Right cardiac atrium (tissue), 5 donors: ENCODE data around the gene BNIP5. TPM values are rescaled to one million over a fixed set of nuclear protein-coding genes. Genes with fewer than 3 reads are reported as not detected.

Source experiments
- ATAC-seq, 2 donors: fragments of 200-7000 bp; cut with Tn5 transposase; one replicate each; pipeline versions ENCODE4 v1.8.0 to v1.9.1; 2020; ENCODE audit warnings: moderate library complexity in 2 of 2, mild to moderate bottlenecking in 1 of 2
- DNase-seq, 3 donors: peaks; one replicate each; pipeline ENCODE4 v3.0.0-alpha.2; 2020
- H3K27ac ChIP-seq: one replicate; pipeline ENCODE4 v1.5.1; 2013; ENCODE audit warnings: mild to moderate bottlenecking, low read length, control low read depth, moderate library complexity
- H3K27me3 ChIP-seq: one replicate; pipeline ENCODE4 v1.6.1; 2013; ENCODE audit not compliant: control insufficient read depth, insufficient read depth
- H3K4me1 ChIP-seq: one replicate; pipeline ENCODE4 v1.6.1; 2013; ENCODE audit warnings: low read length; ENCODE audit not compliant: control insufficient read depth, insufficient read depth
- H3K4me3 ChIP-seq: one replicate; pipeline ENCODE4 v1.5.1; 2013; ENCODE audit warnings: low read length, control low read depth
- H3K9me3 ChIP-seq: one replicate; pipeline ENCODE4 v1.6.1; 2013; ENCODE audit warnings: low read length; ENCODE audit not compliant: control insufficient read depth
- WGBS: extraction: QIAGEN DNeasy Blood & Tissue Kit; methylation state at CpG from one replicate; pipeline ENCODE4 v1.1.7; 2013; 5-methylcytosine and 5-hydroxymethylcytosine counted together
- intact Hi-C, 4 donors: fragments of 100-400 bp; cut with DNase I; formaldehyde crosslinking; loops; one replicate each; pipeline versions ENCODE4 v1.11.0 to v1.14.0; 2022 to 2023
- long read RNA-seq, 4 donors: library from polyadenylated mRNA; unstranded; transcript quantifications; one replicate each; pipeline ENCODE4 v2.0.0, GENCODE V29; 2020 to 2021
- polyA plus RNA-seq: library from polyadenylated mRNA; stranded (reverse); fragments of 200-250 nt; gene quantifications from one replicate; pipeline ENCODE4 v1.2.3, GENCODE V29; 2013
- total RNA-seq, 4 donors: library from RNA; stranded (reverse); fragmentation: NEBNext Ultra II Directional; extraction: Animal tissue kit (Norgen Biotek cat#: 25700); gene quantifications; one replicate each; pipeline ENCODE4 v1.2.1, GENCODE V29; 2021
- donor health status: healthy with polysubstance abuse.
- donor health status: DM: no; HTN: yes; CAD: no.
- donor health status: DM: no; HTN: no; CAD: no.
- donor health status: DM: no; HTN: yes; CAD: no; lungs with severe emphysema.
- donor health status: DM: yes; HTN: yes; CAD: no.

The BNIP5 gene, protein sequence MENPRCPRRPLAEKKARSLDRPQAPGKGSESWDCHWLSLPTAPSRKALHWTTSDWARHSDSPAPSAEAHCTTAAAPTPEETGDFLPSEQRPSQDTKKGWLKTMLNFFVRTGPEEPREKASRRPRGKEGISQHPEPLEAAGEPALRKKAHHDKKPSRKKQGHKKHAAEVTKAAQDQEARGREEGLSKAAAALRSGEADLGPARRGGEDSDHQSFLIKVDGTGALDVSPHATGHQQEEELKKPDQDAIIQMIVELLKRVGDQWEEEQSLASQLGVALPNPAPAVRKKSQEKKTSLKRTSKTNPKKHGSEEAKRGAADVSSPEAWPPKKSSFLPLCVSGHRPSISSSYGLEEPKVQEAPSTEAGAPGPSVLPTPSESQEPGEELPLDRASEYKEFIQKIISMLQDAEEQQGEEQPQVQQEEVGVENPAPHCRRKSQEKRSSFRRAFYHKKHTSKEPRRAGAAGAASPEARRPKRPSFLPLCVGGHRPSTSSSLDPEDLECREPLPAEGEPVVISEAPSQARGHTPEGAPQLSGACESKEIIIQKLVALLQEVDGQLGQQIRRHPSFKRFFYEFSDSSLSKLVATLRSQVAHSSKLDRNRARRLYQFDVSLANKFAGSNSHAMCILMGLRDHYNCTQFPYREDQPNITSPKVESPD
- total RNA-seq (under 1 TPM in 1 of 4 donors, not detected in 3; 0.06 TPM), polyA plus RNA-seq (0.02 TPM)
- long read RNA-seq, donor 1: 0 reads
- long read RNA-seq, donor 2: 0 reads
- long read RNA-seq, donor 3: 0 reads
- long read RNA-seq, donor 4: 0 reads

DNA sequence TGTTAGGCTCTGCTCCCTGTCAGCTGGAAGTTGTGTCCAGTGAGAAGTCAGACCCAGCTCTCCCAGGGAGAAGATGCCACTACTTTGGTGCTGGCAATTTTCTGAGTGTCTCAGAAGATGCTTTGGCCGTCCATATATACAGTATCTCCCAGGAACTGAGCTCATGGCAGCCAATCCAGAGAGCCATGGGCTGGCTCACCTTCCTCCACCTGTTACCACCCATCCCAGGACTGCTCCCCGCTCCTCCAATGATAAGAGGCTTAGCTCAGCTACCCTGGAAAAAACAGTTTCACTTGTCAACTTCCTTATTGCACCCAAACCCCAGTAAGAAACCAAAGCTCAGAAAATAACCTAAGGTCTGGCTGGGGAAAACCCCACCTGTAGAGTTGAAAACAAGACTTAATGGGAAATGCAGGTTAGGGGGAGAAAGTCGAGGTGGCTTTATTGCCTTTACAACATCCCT, at the start of gene BNIP5:
TSS of gene BNIP5 (minus strand) at position 110 of the 463 bp plus-strand sequence. CDS start 6,198 bp downstream, outside the sequence.
- intact Hi-C loops: no loop called here
- Histone ChIP-seq H3K27me3 (no peaks in the 10 kb centered on the region), H3K9me3 (no peaks in the 10 kb centered on the region), H3K4me3 (no peak within 1 kb of the TSS), H3K4me1 (no peaks in the 10 kb centered on the region), H3K27ac (no peak within 1 kb of the TSS)
- DNase-seq (no peak), ATAC-seq (no peak)
- WGBS: 70% methylated on average over 3 of the region's 3 CpGs

DNA sequence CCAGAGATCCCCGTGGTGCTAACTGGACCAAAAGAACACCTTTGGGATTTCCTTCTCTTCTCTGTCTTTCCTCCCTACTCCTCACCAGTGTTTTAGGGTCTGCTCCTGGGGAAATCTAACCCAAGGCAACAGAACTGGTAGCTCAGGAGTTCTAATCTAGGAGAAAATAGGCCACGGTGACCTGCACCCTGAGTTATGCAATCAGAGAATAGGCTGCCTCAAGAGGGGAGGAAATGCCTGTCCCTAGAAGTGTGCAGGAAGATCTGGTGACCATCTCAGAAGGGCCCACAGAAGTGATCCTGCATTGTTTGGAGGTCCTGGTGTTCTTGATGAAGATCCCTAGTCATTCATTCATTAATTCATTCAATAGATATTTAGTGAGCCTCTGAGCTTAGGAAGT, 47.4 kb upstream of the BNIP5 start:
- Histone ChIP-seq H3K4me1 (no peaks in the 10 kb centered on the region), H3K27ac (no peak overlapping the region), H3K9me3 (no peaks in the 10 kb centered on the region), H3K27me3 (no peaks in the 10 kb centered on the region), H3K4me3 (no peak overlapping the region)
- intact Hi-C loops: no loop called here
- DNase-seq: no peak
- 86% methylated on average over 2 of the region's 2 CpGs for WGBS
- no peak for ATAC-seq

DNA sequence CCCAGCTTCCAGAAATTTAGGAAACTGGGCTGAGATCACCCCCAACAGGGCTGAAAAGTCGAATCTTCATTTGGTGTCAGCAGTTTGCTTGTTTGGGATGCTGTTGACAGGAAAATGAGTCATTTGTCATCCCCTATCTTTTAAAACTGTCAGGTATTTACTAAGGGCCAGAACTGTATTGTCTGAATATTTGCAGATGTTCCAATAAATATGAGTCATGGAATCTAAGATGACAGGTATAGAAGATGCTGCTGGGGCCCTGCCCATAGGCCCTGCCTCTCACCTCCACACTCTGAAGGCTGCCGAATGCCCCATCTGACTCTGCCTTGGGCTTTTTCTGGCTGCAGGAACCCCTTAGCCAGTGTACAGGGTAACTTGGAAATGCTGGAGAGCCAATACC, 46.9 kb upstream of the BNIP5 start:
- intact Hi-C loops: no loop called here
- ATAC-seq: no peak
- H3K9me3 ChIP-seq: no peaks in the 10 kb centered on the region
- WGBS: 73% methylated on average over 2 of the region's 2 CpGs
- H3K27ac ChIP-seq: no peak overlapping the region
- H3K27me3 ChIP-seq: no peaks in the 10 kb centered on the region
- no peak overlapping the region for H3K4me3 ChIP-seq
- no peak for DNase-seq
- H3K4me1 ChIP-seq: no peaks in the 10 kb centered on the region

DNA sequence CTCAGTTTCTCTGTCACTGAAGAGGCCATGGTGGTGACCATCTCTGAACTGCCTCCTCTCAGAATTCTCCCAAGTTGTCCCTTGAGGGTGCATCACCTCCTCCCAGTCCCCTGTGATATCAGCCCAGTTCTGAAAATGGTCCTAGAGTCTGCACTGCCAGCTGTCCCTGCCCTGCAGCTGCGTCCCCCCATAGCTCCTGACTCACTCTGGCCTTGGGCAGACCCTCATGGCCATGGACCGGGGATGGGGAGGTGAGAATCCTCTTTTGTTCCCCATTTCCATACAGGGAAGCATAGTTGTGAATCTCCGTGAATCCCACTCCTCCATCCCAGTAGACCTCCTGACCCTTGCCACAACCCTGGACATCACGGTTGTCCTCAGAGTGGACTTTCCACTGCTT, 46.3 kb upstream of the BNIP5 start:
- intact Hi-C loops: no loop called here

DNA sequence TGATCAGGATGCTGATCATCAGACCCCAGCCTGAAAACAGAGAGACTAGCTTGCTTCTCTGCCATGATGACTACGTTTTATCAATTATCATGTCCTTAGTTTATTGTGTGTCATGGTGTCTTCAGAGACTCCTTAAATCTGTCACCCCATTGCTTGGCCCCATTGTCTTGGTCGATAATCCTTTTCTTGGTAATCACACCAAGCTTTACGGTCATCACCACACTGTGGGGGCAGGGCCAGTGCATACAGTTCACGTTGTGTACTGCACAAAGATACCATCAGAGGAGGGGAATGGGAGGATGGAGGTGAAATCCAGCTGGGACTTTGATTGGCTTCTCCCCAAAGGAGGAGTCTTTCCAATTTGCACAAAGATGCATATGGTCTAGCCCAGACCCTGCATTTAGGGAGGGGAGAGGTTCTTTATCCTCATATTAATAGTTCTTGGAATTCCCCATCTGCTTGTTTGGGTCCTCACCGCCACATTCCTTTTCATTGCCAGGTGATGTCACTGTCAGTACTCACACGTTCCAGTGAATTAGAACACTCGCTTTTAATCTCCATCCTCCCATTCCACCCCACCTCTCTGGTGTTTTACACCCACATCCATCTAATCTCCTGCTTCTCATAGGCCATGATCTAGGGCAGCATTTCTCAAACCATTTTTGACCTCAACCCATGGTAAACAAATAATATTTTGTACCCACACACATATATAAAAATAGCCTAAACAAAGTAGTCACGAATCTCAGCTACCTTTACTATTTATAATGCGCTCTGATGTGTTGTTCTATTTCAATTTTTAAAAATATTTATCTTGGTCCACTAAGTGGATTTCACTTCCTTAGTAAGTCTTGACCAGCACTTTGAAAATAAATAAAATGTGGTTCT, 45.1 kb upstream of the BNIP5 start:
- ATAC-seq (no peak), DNase-seq (no peak)
- intact Hi-C loops: no loop called here
- no peak overlapping the region for H3K27ac ChIP-seq
- no peaks in the 10 kb centered on the region for H3K9me3 ChIP-seq
- H3K27me3 ChIP-seq: no peaks in the 10 kb centered on the region
- H3K4me3 ChIP-seq: no peak overlapping the region
- H3K4me1 ChIP-seq: no peaks in the 10 kb centered on the region
- 74% methylated on average over 9 of the region's 9 CpGs for WGBS

More for the DNA sequence above, 46.3 kb upstream of the BNIP5 start:
- no peak for ATAC-seq
- Histone ChIP-seq H3K9me3 (no peaks in the 10 kb centered on the region), H3K27ac (no peak overlapping the region), H3K27me3 (no peaks in the 10 kb centered on the region), H3K4me3 (no peak overlapping the region), H3K4me1 (no peaks in the 10 kb centered on the region)
- WGBS: 70% methylated on average over 4 of the region's 4 CpGs
- no peak for DNase-seq

DNA sequence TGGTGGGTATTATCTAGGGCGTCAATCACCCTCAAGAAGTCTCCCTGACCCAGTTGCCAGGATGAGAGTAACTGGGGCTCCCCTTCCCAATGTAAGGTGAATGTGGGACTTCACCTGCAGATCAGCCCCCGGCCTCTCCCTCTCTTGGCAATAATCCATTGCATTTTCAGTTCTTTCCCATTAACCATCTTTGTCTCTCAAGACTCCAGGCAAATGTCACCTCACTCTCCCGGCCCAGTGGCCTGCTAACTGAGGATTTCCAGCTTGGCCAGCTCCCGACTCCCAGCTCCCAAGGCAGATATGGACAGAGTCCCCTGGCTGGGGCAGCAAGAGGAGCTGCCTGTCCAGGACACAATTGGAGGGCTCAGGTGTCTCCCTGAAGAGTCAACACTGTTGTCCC, 43.5 kb upstream of the BNIP5 start:
- Histone ChIP-seq H3K27ac (no peak overlapping the region), H3K27me3 (no peaks in the 10 kb centered on the region), H3K4me3 (no peak overlapping the region), H3K9me3 (no peaks in the 10 kb centered on the region), H3K4me1 (no peaks in the 10 kb centered on the region)
- ATAC-seq (no peak), DNase-seq (no peak)
- intact Hi-C loops: no loop called here
- 91% methylated on average over 4 of the region's 4 CpGs for WGBS

DNA sequence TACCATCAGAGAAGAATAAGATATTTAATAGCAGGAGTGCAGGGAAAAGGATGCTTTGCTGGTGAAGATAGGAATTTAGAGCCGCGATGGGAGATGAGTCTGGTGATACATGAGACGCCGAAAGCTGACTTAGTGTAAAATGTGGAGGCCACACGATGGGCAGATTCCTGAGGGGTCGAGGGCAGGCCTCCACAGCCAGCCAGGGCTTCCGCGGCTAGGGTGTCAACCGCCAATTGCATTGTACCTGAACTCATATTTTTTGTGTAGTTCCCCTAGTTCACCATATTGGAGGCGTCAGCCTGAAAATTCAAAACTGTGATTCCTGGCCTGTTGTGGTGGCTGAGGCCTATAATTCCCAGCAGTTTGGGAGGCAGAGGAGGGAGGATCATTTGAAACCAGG, 42.2 kb upstream of the BNIP5 start:
- ATAC-seq: no peak
- H3K4me1 ChIP-seq: no peaks in the 10 kb centered on the region
- H3K27me3 ChIP-seq: no peaks in the 10 kb centered on the region
- no peak overlapping the region for H3K4me3 ChIP-seq
- H3K9me3 ChIP-seq: no peaks in the 10 kb centered on the region
- no peak overlapping the region for H3K27ac ChIP-seq
- DNase-seq: no peak
- WGBS: 91% methylated on average over 10 of the region's 10 CpGs
- intact Hi-C loops: no loop called here

DNA sequence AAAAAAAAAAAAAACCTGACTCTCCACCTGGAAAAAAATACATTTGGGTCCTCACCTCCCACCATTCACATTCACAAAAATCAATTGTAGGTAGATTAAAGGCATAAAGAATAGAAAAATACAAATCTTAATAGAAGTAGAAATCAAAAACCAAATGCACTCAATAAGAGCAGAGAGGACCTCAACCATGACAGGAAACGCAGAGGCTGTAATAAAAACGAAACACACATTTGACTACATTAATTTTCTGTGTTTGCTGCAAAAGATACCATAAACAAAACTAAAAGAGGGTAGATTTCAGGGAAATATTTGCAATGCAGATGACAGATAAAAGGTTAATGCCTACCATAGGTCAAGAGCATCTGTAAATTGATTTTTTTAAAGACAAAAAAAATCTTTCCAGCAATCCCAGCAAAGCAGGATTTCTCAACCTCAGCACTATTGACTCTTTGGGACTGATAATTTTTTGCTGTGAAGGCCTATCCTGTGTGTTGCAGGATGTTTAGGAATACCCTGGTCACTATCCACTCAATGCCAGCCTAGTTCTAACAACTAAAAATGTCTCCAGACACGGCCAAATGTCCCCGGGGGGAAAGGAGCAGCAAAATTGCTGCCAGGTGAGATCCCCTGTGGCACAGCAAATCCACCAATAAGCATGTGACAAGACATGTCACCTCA, 41.7 kb upstream of the BNIP5 start:
- Histone ChIP-seq H3K9me3 (no peaks in the 10 kb centered on the region), H3K4me3 (no peak overlapping the region), H3K27ac (no peak overlapping the region), H3K4me1 (no peaks in the 10 kb centered on the region), H3K27me3 (no peaks in the 10 kb centered on the region)
- ATAC-seq (no peak), DNase-seq (no peak)
- WGBS: 85% methylated on average over 4 of the region's 4 CpGs
- intact Hi-C loops: no loop called here

DNA sequence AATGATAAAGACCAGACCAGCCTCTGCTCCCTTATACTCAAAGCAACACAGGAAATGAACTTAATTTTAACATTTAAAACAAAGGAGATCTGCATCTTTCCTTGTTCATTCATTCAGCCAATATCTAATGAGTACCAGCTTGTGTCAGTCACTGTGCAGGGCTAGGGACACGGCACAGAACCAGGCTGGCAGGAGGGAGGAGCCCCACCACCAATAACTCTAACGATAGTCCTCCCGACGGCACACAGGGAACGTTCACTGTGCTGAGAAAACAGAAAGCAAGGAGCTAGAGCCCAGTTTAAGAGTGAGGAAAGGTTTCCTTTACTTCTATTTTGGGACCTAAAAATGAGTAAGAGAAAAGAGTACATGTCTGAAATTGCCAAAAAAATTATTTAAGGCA, 40.9 kb upstream of the BNIP5 start:
- WGBS: 52% methylated on average over 5 of the region's 5 CpGs
- intact Hi-C loops: no loop called here
- Histone ChIP-seq H3K4me3 (no peak overlapping the region), H3K9me3 (no peaks in the 10 kb centered on the region), H3K27ac (no peak overlapping the region), H3K27me3 (no peaks in the 10 kb centered on the region), H3K4me1 (no peaks in the 10 kb centered on the region)
- no peak for DNase-seq
- no peak for ATAC-seq

DNA sequence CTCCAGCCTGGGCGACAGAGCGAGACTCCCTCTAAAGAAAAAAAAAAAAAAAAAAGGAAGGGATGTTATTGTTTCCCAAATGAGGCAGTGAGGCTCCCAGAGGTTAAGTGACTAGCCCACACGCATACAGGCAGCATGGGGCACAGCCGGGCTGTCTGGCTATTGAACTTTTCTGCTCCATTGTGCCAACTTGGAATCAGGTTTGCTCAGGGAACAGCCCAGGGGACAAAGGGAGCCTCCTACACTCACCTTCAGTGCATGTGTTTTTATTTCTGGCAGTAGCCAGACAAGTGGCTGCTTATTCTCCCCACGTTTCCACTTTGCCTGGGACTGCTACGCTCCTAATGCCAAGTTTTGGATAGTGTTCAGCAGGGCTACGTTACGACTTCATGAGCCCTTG, 40.1 kb upstream of the BNIP5 start:
- Histone ChIP-seq H3K27me3 (no peaks in the 10 kb centered on the region), H3K4me1 (no peaks in the 10 kb centered on the region), H3K27ac (no peak overlapping the region), H3K9me3 (no peaks in the 10 kb centered on the region), H3K4me3 (no peak overlapping the region)
- intact Hi-C loops: no loop called here
- no peak for ATAC-seq
- 91% methylated on average over 8 of the region's 8 CpGs for WGBS
- DNase-seq: no peak
